SU-DHL-6 (cell line): Measurements from ENCODE around the gene EWSR1.

Experiments
- CTCF ChIP-seq: fragments of 200-600 bp; sonication (generic); IDR thresholded peaks from one replicate; pipeline ENCODE4 v1.5.1; 2017; ENCODE audit warnings: antibody characterized with exemption, mild to moderate bottlenecking, low read length, moderate library complexity; ENCODE audit not compliant: insufficient read depth, poor library complexity, severe bottlenecking
- EZH2phosphoT487 ChIP-seq: fragments of 200-600 bp; sonication (generic), shearing (Covaris generic); conservative IDR thresholded peaks from 2 replicates; pipeline ENCODE4 v1.6.1; 2018; ENCODE audit warnings: mild to moderate bottlenecking, antibody characterized with exemption, low read length, moderate library complexity, mixed read lengths

- TF ChIP-seq CTCF, result no peak
- no peak for TF ChIP-seq EZH2phosphoT487
Observed at GRCh38 chr22:29331658-29332300, 63.7 kb downstream of the EWSR1 start.
